ENCODE data around the gene MYO1H. TPM values are rescaled to one million over a fixed set of nuclear protein-coding genes. Genes with fewer than 3 reads are reported as not detected.

MYO1H gene
- total RNA-seq, 1 donor from 2014 or later, result not detected

- no peak for DNase-seq (ENCODE audit: low spot score)
- H3K9me3 Mint-ChIP-seq (ENCODE audit: low read depth), result no peaks in the 10 kb centered on the region
- H3K27me3 Mint-ChIP-seq (ENCODE audit: low read depth), result no peaks in the 10 kb centered on the region
- no peaks in the 10 kb centered on the region for H3K36me3 Mint-ChIP-seq (ENCODE audit: low read depth)
- no peaks in the 10 kb centered on the region for H3K4me1 Mint-ChIP-seq (ENCODE audit: low read depth)
- no peak overlapping the region for H3K27ac Mint-ChIP-seq (ENCODE audit: unreplicated experiment)
- H3K4me3 Mint-ChIP-seq (ENCODE audit: unreplicated experiment), result no peak overlapping the region
- TF ChIP-seq, protein P1, sequence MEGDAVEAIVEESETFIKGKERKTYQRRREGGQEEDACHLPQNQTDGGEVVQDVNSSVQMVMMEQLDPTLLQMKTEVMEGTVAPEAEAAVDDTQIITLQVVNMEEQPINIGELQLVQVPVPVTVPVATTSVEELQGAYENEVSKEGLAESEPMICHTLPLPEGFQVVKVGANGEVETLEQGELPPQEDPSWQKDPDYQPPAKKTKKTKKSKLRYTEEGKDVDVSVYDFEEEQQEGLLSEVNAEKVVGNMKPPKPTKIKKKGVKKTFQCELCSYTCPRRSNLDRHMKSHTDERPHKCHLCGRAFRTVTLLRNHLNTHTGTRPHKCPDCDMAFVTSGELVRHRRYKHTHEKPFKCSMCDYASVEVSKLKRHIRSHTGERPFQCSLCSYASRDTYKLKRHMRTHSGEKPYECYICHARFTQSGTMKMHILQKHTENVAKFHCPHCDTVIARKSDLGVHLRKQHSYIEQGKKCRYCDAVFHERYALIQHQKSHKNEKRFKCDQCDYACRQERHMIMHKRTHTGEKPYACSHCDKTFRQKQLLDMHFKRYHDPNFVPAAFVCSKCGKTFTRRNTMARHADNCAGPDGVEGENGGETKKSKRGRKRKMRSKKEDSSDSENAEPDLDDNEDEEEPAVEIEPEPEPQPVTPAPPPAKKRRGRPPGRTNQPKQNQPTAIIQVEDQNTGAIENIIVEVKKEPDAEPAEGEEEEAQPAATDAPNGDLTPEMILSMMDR (IDR thresholded peaks at IDR 0.05), result no peak
Measured at GRCh38 chr12:109430244-109430643, 82.5 kb downstream of the MYO1H start.

GRCh38 chr12:109432431-109432830, 84.7 kb downstream of the MYO1H start:
- Mint-ChIP-seq H3K4me3 (ENCODE audit: unreplicated experiment) (no peak overlapping the region), H3K9me3 (ENCODE audit: low read depth) (no peaks in the 10 kb centered on the region), H3K27me3 (ENCODE audit: low read depth) (no peaks in the 10 kb centered on the region), H3K27ac (ENCODE audit: unreplicated experiment) (no peak overlapping the region), H3K4me1 (ENCODE audit: low read depth) (no peaks in the 10 kb centered on the region), H3K36me3 (ENCODE audit: low read depth) (no peaks in the 10 kb centered on the region)
- TF ChIP-seq, protein P1 (IDR thresholded peaks at IDR 0.05), result no peak
- no peak for DNase-seq (ENCODE audit: low spot score)

- peak; percentile 94 for DNase-seq (ENCODE audit: low spot score)
- Mint-ChIP-seq H3K4me1 (ENCODE audit: low read depth) (no peaks in the 10 kb centered on the region), H3K36me3 (ENCODE audit: low read depth) (no peaks in the 10 kb centered on the region), H3K27ac (ENCODE audit: unreplicated experiment) (no peak overlapping the region), H3K9me3 (ENCODE audit: low read depth) (no peaks in the 10 kb centered on the region), H3K4me3 (ENCODE audit: unreplicated experiment) (no peak overlapping the region), H3K27me3 (ENCODE audit: low read depth) (no peaks in the 10 kb centered on the region)
- TF ChIP-seq, protein P1 (IDR thresholded peaks at IDR 0.05), result peak; percentile 88
Measured at GRCh38 chr12:109432842-109433304, 85.2 kb downstream of the MYO1H start.

DNA sequence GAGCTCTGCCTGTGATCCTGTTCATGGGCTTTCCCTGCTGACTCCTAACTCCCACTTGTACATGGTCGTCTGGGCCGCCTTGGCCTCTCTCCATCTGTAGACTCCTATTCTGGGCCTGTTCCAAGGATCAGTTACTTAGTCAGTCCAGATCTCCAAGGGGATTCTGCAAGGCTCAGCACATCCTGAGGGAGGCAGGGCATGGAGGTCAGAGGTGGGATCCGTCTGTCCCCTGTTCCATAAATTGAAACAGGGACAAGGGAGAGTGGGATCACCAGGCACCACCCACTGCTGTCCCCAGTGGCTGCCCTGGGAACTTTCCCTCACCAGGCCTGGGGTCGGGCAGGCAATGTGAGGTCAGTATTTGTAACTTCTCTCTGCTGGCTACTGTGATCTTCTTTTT, 85.9 kb downstream of the MYO1H start:
- Mint-ChIP-seq H3K9me3 (ENCODE audit: low read depth) (no peaks in the 10 kb centered on the region), H3K36me3 (ENCODE audit: low read depth) (peaks cover 2% of the 10 kb centered on the region), H3K27ac (ENCODE audit: unreplicated experiment) (no peak overlapping the region), H3K4me1 (ENCODE audit: low read depth) (no peaks in the 10 kb centered on the region), H3K27me3 (ENCODE audit: low read depth) (no peaks in the 10 kb centered on the region), H3K4me3 (ENCODE audit: unreplicated experiment) (no peak overlapping the region)
- no peak for DNase-seq (ENCODE audit: low spot score)
- TF ChIP-seq, protein P1 (IDR thresholded peaks at IDR 0.05), result peak; percentile 40

DNA sequence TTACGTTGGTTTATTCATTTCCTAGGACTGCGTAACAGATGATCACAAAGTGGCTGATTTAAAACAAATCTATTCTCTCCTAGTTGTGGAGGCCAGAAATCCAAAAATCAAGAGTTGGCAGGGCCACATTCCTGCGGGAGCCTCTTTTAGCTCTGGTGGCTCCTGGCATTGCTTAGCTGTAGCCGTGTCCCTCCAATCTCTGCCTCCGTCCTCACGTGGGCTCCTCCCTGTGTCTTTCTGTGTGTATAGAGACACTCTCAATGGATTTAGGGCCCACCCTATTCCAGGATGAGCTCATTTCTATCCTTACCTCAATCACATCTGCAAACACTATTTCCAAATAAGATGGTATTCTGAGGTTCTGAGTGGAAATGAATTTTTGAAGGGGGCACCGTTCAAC, 86.9 kb downstream of the MYO1H start:
- Mint-ChIP-seq H3K36me3 (ENCODE audit: low read depth) (peaks cover 2% of the 10 kb centered on the region), H3K4me1 (ENCODE audit: low read depth) (no peaks in the 10 kb centered on the region), H3K27ac (ENCODE audit: unreplicated experiment) (no peak overlapping the region), H3K4me3 (ENCODE audit: unreplicated experiment) (no peak overlapping the region), H3K9me3 (ENCODE audit: low read depth) (no peaks in the 10 kb centered on the region), H3K27me3 (ENCODE audit: low read depth) (no peaks in the 10 kb centered on the region)
- TF ChIP-seq, protein P1 (IDR thresholded peaks at IDR 0.05), result no peak
- DNase-seq (ENCODE audit: low spot score), result no peak
